22Rv1 (cell line): ENCODE measurements around the gene AEN.

Source experiments
- CTCF ChIP-seq: fragments of 450-650 bp; IDR thresholded peaks from 2 replicates; pipeline ENCODE4 v1.5.1; 2017; ENCODE audit warnings: mild to moderate bottlenecking
- ZFX ChIP-seq: fragments of 450-650 bp; IDR thresholded peaks from 2 replicates; pipeline ENCODE4 v1.6.1; 2017; ENCODE audit warnings: antibody characterized with exemption, borderline replicate concordance

- TF ChIP-seq ZFX (no peak), CTCF (no peak)
These were observed 20.9 kb downstream of the AEN start for GRCh38 chr15:88641959-88642452.
